Fibroblast of peridontal ligament (primary cell): Measurements from ENCODE around the gene HTR1A.

Source experiments
- DNase-seq: peaks from one replicate; pipeline ENCODE4 v3.0.0-alpha.2; 2010; ENCODE audit errors: extremely low read depth

The HTR1A gene

DNA sequence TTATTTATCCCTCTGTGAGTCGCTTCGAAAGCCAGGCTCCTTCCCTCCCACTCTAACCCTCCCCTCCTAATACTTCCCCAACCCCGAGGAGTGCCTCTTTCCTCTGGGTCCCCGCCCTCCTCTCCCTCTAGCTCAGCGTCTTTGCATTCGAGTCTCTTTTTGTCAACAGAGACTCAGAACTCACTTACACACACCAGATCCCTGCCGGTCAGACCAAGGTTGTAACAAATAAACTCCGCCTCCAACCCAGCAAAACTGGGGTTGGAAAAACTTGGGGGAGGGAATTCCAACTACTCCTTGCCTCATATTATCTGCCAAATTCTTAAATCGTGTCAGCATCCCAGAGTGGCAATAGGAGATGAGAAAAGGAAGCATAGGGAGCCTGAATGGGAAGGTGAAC lies at the start of gene HTR1A:
TSS of gene HTR1A (minus strand) at position 167 of the 400 bp plus-strand sequence. CDS start 726 bp downstream, outside the sequence.
- DNase-seq = no peak

DNA sequence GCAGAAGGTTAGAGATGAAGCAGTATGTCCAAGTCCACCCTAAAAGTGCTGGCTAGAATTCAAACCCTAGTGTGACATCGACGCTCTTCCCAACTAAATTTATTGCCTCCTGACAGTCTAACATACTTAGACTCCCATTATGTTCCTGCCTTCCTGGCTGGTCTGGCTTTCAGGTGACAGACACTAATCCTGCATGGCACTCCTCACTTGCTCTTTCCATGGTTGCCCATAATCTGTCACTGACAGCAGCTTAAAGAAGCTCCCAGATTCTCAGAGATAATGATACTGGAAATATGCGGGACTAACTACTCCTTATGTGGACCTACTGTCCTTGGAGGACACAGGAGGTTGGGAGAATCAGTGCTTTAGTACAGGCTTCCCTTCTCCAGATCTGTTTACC lies 41.7 kb upstream of the HTR1A start:
- no peak for DNase-seq

DNA sequence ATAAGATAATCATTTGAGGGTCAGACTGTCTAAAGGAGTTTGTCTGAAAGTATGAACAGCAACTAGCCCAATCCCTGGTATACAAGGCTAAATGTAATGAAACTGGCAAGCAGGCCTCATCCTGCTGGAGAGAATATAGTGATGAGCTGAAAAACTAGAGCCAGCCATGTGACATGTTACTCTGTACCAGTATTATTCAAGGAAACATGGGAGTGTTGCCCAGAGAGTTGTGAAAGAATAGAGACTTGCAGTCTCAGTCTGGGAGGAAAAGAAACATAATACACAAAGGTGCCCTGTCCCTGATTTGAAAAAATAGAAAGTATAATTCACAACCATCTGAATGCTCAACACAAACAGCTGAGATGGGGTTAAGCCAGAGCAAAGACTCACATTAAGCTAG lies 37.9 kb upstream of the HTR1A start:
- DNase-seq = no peak

DNA sequence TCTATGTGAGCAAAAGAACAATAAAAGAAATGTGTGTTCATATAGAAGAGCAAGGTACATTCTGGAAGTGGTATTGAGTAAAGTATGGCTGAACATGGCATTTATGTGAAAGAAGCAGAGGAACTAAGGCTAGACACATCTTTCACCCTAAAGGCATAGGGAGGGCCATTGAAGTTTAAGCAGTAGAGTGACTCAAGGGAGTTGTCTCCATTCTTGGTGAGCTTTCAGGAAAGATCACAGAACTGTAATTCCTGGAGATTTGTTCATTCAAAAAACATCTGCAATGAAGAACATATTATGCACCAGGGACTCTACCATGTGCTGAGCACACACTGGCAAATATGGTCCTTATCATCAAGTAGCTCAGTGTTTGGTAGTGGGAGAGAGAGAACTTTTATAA lies 24.8 kb upstream of the HTR1A start:
- no peak for DNase-seq

DNA sequence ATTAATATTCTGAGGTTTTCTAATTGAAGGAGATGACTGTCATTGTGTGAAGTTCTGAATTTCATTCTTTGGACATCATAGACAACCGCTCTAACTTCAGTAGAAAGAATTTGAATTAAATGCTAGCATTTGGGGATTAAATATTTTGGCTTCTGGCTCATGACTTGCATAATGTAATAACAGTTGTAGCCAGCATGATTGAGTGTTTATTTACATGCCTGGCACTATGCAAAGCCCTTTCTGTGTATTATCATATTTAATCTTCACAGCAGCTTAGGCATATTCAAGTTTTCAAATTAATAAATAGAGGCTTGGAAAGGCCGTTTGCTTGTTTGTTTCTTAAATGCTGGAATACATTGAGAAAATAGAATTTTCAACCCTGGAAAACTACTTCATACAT lies 19.6 kb upstream of the HTR1A start:
- DNase-seq = no peak

DNA sequence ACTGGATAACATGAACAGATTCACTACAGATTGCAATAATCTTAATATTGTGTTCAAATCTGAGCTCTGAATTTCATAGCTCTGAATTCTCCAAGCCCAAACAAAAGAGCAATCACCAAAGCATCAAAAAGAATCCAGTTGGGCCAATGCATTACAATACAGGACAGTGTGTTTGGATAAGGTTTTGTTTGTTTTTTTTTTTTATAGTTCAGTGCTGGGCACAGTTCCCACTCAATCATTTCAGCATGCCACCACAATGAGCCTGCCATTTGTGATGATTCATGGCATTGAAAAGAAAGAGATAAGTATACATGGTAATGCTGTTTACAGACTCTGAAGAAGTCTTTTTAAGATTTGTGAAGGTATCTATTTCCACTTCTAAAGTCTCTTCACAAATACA lies 1.7 kb upstream of the HTR1A start:
- no peak for DNase-seq

DNA sequence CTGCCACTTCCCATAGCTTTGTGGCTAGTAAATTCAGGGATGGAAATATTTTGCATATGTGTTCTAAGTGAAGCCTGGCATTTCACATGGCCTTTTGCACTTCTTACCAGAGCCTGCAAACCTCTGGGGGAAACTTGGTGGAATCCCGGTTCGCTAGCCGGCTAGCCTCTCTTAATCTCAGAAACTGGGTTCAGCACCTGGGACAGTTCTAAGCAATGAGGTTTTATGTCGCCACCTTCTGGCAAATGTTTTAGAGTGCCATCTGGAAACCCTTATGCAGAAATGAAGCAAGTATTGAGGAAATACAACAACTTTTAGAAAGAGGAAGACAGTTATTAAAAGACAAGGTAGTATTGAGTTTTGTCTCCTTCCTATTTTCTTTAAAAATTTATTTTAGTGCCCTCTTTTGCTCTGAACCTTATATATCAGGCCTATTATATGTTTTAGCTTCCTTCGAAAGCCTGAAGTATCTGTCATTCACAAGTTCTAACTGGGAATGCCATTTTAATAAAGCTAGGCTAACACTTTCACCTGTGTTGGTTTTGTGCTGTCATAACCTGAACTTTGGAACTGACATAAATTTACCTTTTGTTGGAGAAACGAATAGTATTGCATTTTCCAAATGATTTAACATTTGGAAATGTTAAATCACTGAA lies 963 bp upstream of the HTR1A start:
- peak; percentile 63 for DNase-seq

DNA sequence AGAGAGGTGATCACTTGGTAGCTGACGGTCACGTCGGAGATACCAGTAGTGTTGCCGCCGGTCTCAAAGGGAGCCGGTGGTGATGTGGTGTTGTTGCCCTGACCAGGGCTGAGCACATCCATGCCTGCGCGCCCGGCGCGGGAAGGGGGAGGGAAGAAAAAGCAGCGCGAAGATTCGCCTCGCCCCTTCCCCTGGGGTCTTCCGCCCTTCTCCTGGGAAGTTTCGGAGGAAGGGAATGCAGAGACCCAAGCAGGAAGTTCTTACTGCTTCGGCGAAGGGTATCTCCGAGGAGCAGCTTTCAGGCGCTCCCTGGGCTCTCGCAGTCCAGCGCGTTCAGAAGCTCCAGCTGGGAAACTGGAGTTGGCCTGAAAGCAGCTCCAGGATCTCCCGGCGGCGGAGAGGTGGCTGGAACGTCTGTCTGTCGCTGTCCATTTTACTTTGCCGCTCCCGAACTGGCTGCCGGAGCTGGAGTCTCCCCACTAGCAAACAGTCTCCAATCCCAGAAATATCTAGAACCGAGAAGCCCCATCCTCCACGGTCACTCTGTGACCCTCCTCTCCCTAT lies 565 bp downstream of the HTR1A start:
- no peak for DNase-seq

DNA sequence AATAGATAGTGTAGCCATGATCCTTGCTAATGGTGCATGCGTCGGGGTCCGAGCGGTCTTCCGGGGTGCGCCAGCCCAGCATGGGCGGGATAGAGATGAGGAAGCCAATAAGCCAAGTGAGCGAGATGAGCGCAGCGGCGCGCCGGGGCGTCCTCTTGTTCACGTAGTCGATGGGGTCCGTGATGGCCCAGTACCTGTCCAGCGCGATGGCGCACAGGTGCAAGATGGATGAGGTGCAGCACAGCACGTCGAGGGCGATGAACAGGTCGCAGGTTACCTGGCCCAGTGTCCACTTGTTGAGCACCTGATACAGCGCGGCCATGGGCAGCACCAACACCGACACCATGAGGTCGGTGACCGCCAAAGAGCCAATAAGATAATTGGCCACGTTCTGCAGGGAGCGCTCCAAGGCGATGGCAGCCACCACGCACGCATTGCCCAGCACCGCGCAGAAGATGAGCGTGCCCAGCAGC lies 1.1 kb downstream of the HTR1A start:
- no peak for DNase-seq

DNA sequence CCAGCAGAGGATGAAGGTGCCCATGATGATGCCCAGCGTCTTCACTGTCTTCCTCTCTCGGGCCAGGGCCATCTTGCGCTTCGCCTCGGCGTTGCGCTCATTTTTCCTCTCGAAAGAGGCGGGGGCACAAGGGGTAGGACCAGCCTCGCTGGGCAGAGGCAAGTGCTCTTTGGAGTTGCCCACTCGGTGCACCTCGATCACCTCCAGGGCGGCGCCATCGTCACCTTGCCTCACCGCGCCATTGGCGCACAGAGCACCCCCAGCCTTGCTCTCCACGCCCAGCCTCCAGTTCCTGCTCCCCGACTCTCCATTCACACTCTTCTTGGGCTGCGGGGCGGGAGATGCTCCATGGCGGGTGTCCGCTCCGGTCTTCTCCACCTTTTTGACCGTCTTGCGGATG lies 1.6 kb downstream of the HTR1A start:
- no peak for DNase-seq

DNA sequence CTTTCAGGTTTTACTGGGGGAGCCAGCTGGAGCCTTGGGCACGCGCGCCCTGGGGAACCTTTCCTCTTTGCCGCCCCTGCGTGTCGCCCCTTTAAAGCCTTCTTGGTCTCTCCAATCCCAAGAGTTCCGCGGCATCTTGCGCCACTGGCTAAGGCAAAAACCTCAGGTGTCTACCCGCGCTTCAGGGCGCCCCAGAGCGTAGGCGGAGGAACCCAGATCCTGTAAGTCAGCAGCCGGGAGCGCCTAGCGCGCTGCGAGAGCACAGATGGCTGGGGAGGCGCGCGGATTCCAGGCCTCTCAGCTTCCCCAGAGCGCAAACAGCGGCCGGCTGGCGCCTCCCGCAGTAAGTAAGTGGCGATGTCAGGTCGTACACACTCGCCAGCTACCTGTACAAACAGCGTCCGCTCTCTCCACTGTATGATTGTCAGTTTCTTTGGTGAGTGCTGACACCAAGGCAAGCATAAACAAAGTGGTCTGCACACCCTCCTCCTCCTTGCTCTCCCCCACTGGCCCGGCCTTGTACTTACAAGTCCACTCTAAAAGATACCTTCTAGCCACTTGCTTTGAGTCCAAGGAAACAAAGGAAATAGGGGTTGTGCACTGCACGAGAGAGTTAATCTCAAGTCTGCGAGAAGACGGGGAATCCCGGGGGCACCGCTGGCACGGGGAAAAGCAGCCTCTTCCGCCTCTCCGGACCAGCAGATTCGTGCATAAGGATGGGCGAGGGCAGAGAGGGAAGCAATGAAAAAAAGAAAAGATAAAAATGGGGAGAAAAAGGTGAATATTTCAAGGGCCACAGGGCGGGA lies 2.9 kb downstream of the HTR1A start:
- DNase-seq = no peak

DNA sequence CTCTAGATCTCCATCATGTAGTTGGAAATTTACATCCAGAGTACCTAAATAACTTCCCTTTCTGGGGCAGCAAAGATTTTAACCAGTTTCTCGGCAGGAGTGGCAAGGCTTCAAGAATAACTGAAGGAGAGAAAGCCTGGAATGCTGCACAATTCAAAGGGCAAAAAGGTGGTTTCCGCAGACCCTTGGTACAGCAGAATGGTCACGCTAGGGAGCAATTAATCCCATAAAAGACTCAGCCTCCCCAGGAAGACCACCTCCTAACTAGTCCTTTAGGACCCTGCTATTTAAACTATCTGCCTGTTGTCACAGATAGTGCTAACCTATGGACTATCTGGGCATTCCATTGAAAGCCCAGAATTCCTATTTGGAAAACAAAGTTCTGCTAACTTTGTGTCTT lies 3.6 kb downstream of the HTR1A start:
- no peak for DNase-seq

DNA sequence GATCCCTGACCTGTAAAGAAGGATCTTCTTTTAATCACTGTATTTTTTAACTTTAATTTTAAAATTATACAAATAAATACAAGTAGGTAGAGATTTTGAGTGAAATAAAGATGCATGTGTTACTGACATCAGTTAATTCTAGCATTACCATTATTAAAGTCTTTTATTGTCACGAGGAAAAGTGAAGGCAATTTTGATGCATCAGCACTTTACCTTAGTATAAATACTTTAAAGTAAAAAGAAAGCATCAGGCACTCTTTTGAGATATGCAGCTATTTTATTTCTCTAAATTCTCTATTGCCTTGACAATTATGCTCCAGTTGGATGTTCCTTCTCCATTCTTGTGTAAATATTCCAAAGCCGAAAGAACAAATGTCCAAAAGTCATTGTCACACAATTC lies 4.6 kb downstream of the HTR1A start:
- DNase-seq = no peak

DNA sequence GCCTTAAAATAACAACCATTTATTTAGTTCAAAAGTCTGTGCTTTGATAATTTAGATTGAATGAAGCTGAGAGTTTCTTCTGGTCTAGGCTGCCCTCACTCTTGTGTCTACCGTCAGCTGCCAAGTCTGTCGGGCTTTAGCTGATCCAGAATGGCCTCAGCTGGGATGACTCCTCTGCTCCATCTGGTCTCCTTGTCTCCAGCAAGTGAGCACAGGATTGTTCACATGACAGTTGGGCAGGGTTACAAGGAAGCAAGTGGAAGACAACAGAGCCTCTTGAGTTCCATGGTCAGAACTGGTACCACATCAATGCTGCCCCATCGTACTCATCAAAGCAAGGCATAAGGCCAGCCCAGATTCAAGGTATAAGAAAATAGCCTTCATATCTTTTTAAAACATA lies 9.0 kb downstream of the HTR1A start:
- DNase-seq = no peak

DNA sequence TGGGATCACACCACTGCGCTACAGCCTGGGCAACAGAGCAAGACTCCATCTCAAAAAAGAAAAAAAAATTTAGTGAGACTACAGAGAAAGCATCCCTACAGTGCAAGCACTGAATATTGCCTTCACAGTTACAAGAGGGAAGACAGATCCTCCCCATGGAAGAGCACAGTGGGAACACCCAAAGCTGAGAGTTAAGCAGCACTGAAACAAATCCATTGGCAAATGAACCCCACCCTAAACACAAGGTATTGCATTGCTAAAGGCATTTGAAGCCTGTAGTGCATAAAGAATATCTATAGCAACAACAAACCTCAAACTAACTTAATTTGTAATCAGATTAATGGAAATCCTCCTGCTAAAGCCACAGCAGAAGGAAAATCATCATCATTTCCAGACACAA lies 27.1 kb downstream of the HTR1A start:
- DNase-seq = no peak

DNA sequence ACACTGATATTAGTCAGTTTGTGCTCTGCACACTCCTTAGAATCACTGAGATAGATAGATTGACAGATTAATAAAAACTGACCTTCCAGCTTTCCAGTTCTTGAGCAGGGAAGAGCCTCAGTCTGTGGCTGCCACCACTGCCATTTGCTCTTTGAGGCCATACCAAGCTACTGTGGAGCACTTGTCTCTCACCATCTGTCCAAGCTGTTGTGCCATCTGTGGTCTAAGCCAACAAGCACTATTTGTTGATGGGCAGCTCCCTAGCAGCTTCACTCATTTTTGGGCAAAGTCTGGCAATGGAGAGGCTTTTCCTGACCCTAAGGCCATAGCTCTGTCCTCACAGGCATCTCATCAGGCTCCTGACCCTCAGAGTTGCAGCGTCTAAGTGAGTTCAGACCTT lies 30.4 kb downstream of the HTR1A start:
- no peak for DNase-seq

DNA sequence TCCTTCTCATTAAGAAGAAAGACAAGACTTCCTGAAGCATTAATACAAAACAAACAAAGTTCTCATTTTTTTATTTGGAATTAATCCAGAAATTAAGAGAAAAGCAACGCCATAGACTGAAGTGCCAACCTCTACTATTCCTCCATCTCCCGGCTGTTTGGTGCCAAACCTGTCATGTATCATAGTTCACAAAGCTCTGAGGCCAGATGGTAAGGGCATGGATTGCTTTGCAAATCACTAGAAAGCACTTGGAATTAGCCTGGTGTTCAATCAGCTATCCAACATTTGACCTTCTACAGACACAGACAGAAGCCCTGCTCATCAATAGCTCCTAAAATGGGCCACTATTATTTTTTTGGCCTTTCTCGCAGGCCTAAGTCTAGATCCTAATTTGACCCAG lies 33.8 kb downstream of the HTR1A start:
- DNase-seq = no peak

DNA sequence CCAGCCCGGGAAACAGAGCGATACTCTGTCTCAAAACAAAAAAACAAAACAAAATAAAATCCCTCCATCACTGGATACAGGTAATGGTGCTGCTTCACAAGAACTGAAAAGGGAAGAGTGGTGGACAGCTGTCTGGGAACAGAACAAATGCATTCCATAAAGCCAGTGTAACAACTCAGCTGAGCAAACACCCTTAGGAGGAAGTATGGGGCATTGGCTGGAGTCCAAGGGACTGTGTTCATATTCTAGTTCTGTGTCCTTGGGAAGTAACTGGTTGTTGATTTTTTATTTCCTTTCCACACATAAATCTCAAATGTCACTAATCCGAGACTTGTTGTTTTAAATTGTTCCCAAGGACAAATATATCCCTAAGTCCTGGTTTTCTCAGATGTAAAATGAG lies 38.3 kb downstream of the HTR1A start:
- no peak for DNase-seq

DNA sequence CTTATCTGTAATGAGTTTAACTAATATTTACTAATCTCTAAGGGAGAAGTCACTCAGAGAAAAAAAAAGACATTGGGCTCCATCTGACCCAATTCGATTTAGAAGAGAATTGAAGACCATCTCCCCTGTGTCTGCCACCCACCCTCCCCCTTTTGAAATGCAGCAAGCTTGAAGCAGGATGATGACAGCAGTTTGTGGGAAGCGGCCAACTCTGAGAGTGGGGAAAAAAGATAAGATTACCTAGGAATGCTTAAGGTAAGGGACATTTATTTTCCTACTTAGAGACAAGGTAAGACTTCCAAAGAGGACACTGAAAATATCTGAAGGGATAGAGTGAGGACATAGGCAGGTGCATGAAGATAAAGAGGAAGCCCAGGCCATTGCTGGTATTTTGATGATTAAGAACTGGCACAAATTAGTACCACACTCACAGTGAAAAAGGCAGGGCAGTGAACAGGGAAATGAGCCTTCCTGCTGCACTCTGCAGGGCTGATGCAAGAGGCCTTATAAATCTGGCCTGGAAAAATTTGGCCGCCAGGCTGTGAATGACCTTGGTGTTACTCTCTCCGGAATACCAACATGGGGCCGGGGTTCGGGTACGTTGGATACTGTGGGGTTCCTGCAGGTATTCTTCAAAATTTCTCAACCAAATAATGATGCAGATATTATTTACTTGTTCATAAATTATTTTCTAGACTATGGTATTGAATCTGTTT lies 42.3 kb downstream of the HTR1A start:
- DNase-seq = no peak

DNA sequence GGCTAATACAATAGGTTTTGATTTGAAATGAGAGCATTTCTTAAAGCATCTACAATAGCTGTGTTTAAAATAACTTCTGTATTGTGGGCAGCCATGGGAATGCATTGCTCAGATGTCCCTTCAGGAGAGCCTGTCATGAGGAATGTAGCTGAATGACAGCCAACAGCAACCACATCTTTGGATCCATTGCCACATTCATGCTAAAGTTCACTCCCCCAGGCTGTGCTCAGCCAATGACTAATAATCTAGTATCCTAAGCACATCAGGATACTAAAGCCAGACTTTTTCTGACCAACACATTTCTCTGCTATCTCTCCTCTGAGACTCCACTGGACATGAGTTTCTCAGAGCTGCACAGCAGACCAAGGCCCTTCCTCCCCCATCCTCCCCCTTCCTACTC lies 45.5 kb downstream of the HTR1A start:
- DNase-seq = no peak

DNA sequence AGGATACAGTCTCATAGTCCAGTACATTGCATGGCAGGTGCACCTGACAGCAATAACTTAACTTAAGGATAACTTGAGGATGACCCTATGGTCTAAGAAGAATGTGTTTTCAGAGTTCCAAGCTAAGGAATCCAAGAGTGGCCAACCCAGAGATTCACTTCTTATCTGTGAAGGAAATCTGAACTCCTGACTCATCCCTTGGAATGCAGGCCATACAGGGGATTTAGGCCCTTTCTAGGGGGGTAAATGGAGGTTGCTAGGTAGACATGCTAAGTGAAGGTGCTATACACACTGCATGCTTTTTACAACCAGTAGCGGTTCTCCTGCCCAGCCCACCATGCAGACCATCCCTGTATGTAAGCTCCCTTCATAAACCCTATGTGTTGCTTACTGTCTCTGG lies 50.4 kb downstream of the HTR1A start:
- no peak for DNase-seq
